Body of pancreas (tissue), 4 donors: ENCODE results near the gene ZNF407.

Source experiments
- POLR2A ChIP-seq, 3 donors: fragments of 450-650 bp; IDR thresholded peaks; one replicate each; pipeline ENCODE4 v1.6.1; 2016; ENCODE audit warnings: antibody characterized with exemption in 3 of 3, mild to moderate bottlenecking in 2 of 3
- TF ChIP-seq, protein P1 (sequence below), 7 experiments: fragments of 450-650 bp in 4 of 7; fragments of 200-600 bp in 3 of 7; sonication (generic) in 3 of 7; IDR thresholded peaks; one replicate each; pipeline ENCODE4 v1.5.1; 2016 to 2019; ENCODE audit warnings: antibody characterized with exemption in 7 of 7

DNA sequence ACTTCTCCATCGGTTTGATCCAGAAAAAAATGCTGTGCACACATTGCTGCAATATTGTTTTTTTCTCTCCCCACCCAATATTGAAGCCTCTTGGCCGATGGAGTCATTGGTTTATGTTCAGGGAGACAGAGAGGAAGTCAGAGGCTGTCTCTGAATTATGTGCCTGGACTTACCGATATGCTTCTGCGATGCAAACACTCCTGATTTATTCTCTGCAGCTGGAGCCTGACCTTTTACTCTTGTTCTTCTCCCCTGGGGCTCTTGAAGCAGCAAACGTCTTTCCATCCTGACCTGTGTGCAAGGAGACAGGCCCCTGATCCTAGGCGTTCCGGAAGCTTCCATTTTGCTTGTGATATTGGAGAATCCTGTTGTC, 511.6 kb downstream of the ZNF407 start:
- TF ChIP-seq, protein P1, sequence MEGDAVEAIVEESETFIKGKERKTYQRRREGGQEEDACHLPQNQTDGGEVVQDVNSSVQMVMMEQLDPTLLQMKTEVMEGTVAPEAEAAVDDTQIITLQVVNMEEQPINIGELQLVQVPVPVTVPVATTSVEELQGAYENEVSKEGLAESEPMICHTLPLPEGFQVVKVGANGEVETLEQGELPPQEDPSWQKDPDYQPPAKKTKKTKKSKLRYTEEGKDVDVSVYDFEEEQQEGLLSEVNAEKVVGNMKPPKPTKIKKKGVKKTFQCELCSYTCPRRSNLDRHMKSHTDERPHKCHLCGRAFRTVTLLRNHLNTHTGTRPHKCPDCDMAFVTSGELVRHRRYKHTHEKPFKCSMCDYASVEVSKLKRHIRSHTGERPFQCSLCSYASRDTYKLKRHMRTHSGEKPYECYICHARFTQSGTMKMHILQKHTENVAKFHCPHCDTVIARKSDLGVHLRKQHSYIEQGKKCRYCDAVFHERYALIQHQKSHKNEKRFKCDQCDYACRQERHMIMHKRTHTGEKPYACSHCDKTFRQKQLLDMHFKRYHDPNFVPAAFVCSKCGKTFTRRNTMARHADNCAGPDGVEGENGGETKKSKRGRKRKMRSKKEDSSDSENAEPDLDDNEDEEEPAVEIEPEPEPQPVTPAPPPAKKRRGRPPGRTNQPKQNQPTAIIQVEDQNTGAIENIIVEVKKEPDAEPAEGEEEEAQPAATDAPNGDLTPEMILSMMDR (IDR thresholded peaks at IDR 0.05), result no peak
- TF ChIP-seq POLR2A (IDR thresholded peaks at IDR 0.05), result no peak
